Panc1 (cell line): ENCODE results near the gene NRP2. TPM values are rescaled to one million over a fixed set of nuclear protein-coding genes. Genes with fewer than 3 reads are reported as not detected.

Experiments
- ATAC-seq: fragments of 200-7000 bp; cut with Tn5 transposase; 2 replicates; pipeline ENCODE4 v1.9.1; 2020; ENCODE audit warnings: mild to moderate bottlenecking, moderate library complexity
- BruUV-seq: library from RNA; stranded (reverse); fragments of 400-500 nt; replicated peaks from 2 replicates; lab custom pipeline; 2021; lab: Mats Ljungman, UMichigan
- CTCF ChIA-PET: fragments of 300-600 bp; sonication (Branson Sonifier 250); formaldehyde crosslinking; loops from one replicate; lab custom pipeline; 2022; ENCODE audit warnings: antibody characterized with exemption; lab: Charles Lee
- POLR2A ChIA-PET: fragments of 300-600 bp; sonication (Branson Sonifier 250); formaldehyde crosslinking; loops from one replicate; lab custom pipeline; 2022; ENCODE audit warnings: antibody characterized with exemption; lab: Charles Lee
- DNase-seq: peaks from one replicate; pipeline ENCODE4 v3.0.0-alpha.2; 2010; ENCODE audit warnings: low read depth, low spot score
- H3K27ac ChIP-seq: 2 replicates; pipeline ENCODE4 v1.5.1; 2011; ENCODE audit warnings: mild to moderate bottlenecking, low read length, inconsistent platforms
- H3K27me3 ChIP-seq: fragments of 200-500 bp; sonication (Bioruptor generic); 2 replicates; pipeline ENCODE4 v1.6.0; 2014; ENCODE audit warnings: low read length, inconsistent platforms; ENCODE audit not compliant: control insufficient read depth, insufficient read depth
- H3K36me3 ChIP-seq: fragments of 200-500 bp; sonication (Bioruptor generic); 2 replicates; pipeline ENCODE4 v1.5.1; 2014; ENCODE audit warnings: inconsistent platforms, mild to moderate bottlenecking, low read length, moderate library complexity; ENCODE audit not compliant: control insufficient read depth, insufficient read depth
- H3K4me1 ChIP-seq: 2 replicates; pipeline ENCODE4 v1.5.1; 2011; ENCODE audit warnings: inconsistent platforms, mild to moderate bottlenecking, low read length, moderate library complexity; ENCODE audit not compliant: control insufficient read depth, insufficient read depth
- H3K4me3 ChIP-seq, 2 experiments: 2 replicates each; pipeline ENCODE4 v1.5.1; 2011 to 2012; ENCODE audit warnings: low read depth in 2 of 2, low read length in 2 of 2, mild to moderate bottlenecking in 2 of 2, inconsistent platforms in 1 of 2, moderate library complexity in 1 of 2
- H3K9me3 ChIP-seq: fragments of 200-500 bp; sonication (Bioruptor generic); 2 replicates; pipeline ENCODE4 v1.5.1; 2014; ENCODE audit warnings: low read depth, mild to moderate bottlenecking, inconsistent platforms, low read length, moderate library complexity; ENCODE audit not compliant: control insufficient read depth, insufficient read depth
- CTCF ChIP-seq: fragments of 450-650 bp; IDR thresholded peaks from 2 replicates; pipeline ENCODE4 v1.5.1; 2017; ENCODE audit warnings: mild to moderate bottlenecking
- POLR2AphosphoS5 ChIP-seq: IDR thresholded peaks from 2 replicates; pipeline ENCODE4 v1.6.1; 2012; ENCODE audit warnings: mild to moderate bottlenecking, low read depth, low read length, moderate library complexity
- REST ChIP-seq, 2 experiments: IDR thresholded peaks; 2 replicates each; pipeline ENCODE4 v1.6.1; 2011 to 2012; ENCODE audit warnings: low read depth in 2 of 2, control low read depth in 1 of 2, low read length in 1 of 2, mild to moderate bottlenecking in 1 of 2, moderate library complexity in 1 of 2; ENCODE audit not compliant: insufficient read depth in 1 of 2
- SIN3A ChIP-seq: IDR thresholded peaks from 2 replicates; pipeline ENCODE4 v1.6.1; 2012; ENCODE audit warnings: low read depth, mild to moderate bottlenecking, low read length, moderate library complexity, borderline replicate concordance; ENCODE audit not compliant: insufficient read depth
- TCF7L2 ChIP-seq: IDR thresholded peaks from 2 replicates; pipeline ENCODE4 v1.6.1; 2011; ENCODE audit warnings: mild to moderate bottlenecking, low read depth, low read length, inconsistent platforms
- in situ Hi-C: cut with HindIII; loops from 2 replicates; pipeline ENCODE4 v1.10.0; 2016; ENCODE audit warnings: low sequenced_read_pairs, low pct_unique_long_range_greater_than_20kb
- intact Hi-C: fragments of 100-400 bp; cut with micrococcal nuclease; formaldehyde crosslinking; loops from one replicate; pipeline ENCODE4 v1.10.0; 2022; ENCODE audit not compliant: unreplicated experiment
- total RNA-seq: library from RNA; stranded (reverse); gene quantifications from one replicate; pipeline ENCODE4 v1.2.1, GENCODE V29; 2021; ENCODE audit not compliant: unreplicated experiment

The NRP2 gene
- total RNA-seq, 1 experiment from 2014 or later, result 6.7 TPM

DNA sequence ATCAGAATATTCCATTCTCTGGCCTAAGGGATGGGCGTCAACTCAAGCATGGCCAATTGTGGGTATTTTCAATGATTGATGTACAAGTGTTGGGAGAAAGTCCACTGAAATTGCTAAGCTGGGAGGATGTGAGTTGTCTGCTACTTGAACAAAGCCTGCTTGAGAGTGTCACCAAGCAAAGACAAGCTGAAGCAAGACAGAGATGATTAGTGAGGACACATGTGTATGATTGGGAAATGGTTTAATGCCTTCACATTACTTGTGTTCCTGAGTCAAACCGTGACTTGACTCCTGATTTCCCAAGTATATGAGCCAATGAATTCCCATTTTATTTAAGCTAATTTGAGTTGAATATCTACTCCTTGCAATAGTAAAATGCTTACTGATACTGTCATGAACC lies 23.7 kb upstream of the NRP2 start:
- DNase-seq (no peak), ATAC-seq (no peak)
- TF ChIP-seq REST (IDR thresholded peaks at IDR 0.05; ENCODE audit: insufficient read depth in 1 of 2, low read depth in 2 of 2, low read length in 1 of 2) (no peak), TCF7L2 (no peak), POLR2AphosphoS5 (no peak), SIN3A (no peak), CTCF (no peak)
- no peak overlapping the region for H3K4me3 ChIP-seq
- H3K36me3 ChIP-seq, result no peaks in the 10 kb centered on the region
- no peaks in the 10 kb centered on the region for H3K9me3 ChIP-seq
- H3K27me3 ChIP-seq, result no peaks in the 10 kb centered on the region; the same call in 1 of the 2 replicates
- in situ Hi-C loops, result no loop called here
- H3K4me1 ChIP-seq, result no peaks in the 10 kb centered on the region
- intact Hi-C loops, result no loop called here
- BruUV-seq, result no TSS peak
- no peak overlapping the region for H3K27ac ChIP-seq
- POLR2A ChIA-PET, result no interaction called here
- CTCF ChIA-PET, result no interaction called here

DNA sequence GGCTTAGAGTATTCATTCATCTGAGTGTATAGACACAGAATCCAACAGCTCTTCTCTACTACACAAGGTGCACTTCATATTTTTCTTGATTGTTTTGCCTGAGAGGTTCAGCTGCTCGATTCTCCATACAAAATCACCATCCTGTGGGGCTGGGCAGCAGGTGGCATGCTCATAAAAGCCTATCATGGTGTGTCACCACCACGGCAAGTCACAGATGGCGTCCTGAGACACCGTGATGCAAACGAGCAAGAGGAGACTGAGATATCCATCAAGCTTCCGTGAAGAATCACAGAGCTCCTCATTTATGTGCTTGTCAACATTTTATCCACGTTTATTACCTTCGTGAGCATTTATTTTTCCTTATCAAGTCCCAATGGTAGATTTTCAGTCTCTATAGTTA lies 22.4 kb upstream of the NRP2 start:
- intact Hi-C loops, result no loop called here
- ChIA-PET POLR2A (no interaction called here), CTCF (no interaction called here)
- ATAC-seq, result no peak
- TF ChIP-seq POLR2AphosphoS5 (no peak), TCF7L2 (no peak), CTCF (no peak), SIN3A (no peak), REST (IDR thresholded peaks at IDR 0.05; ENCODE audit: insufficient read depth in 1 of 2, low read depth in 2 of 2, low read length in 1 of 2) (no peak)
- no peaks in the 10 kb centered on the region for H3K36me3 ChIP-seq
- no peaks in the 10 kb centered on the region; the same call in 1 of the 2 replicates for H3K27me3 ChIP-seq
- H3K4me1 ChIP-seq, result no peaks in the 10 kb centered on the region
- BruUV-seq, result no TSS peak
- H3K27ac ChIP-seq, result no peak overlapping the region
- H3K9me3 ChIP-seq, result no peaks in the 10 kb centered on the region
- in situ Hi-C loops, result no loop called here
- no peak overlapping the region for H3K4me3 ChIP-seq
- DNase-seq, result no peak
